Transverse colon (tissue), 4 donors: ENCODE measurements around the gene NCF1.
"Not testable (repeated sequence)": the region's sequence is repeated elsewhere in the genome, so short reads cannot be mapped to it uniquely, and the experiment has no call there.

Experiments used
- CTCF ChIP-seq, 5 experiments: fragments of 200-600 bp in 3 of 5; fragments of 450-650 bp in 2 of 5; sonication (generic) in 3 of 5; IDR thresholded peaks; 1 replicate in 2 of 5; 2 replicates in 3 of 5; pipeline ENCODE4 v1.5.1; 2016 to 2017; ENCODE audit warnings: antibody characterized with exemption in 5 of 5, inconsistent platforms in 3 of 5, mild to moderate bottlenecking in 2 of 5, moderate library complexity in 1 of 5
- EP300 ChIP-seq: sonication (generic); formaldehyde crosslinking; IDR thresholded peaks from one replicate; pipeline ENCODE4 v1.6.1; 2017; ENCODE audit warnings: antibody characterized with exemption, low read depth
- POLR2A ChIP-seq: fragments of 450-650 bp; IDR thresholded peaks from one replicate; pipeline ENCODE4 v1.6.1; 2016; ENCODE audit warnings: antibody characterized with exemption, mild to moderate bottlenecking, moderate library complexity
- POLR2AphosphoS5 ChIP-seq, 3 donors: sonication (generic); formaldehyde crosslinking; IDR thresholded peaks; one replicate each; pipeline ENCODE4 v1.6.1; 2016; ENCODE audit warnings: antibody characterized with exemption in 3 of 3

- TF ChIP-seq CTCF (IDR thresholded peaks at IDR 0.05); POLR2A; EP300; POLR2AphosphoS5 (IDR thresholded peaks at IDR 0.05): not testable (repeated sequence)
These were observed 45.1 kb upstream of the NCF1 start for GRCh38 chr7:74728686-74729085.
